Measurements from ENCODE around the gene AAK1. TPM values are rescaled to one million over a fixed set of nuclear protein-coding genes. Genes with fewer than 3 reads are reported as not detected.

The AAK1 gene
- total RNA-seq, 2 experiments from 2014 or later: 115 to 121 TPM

DNA sequence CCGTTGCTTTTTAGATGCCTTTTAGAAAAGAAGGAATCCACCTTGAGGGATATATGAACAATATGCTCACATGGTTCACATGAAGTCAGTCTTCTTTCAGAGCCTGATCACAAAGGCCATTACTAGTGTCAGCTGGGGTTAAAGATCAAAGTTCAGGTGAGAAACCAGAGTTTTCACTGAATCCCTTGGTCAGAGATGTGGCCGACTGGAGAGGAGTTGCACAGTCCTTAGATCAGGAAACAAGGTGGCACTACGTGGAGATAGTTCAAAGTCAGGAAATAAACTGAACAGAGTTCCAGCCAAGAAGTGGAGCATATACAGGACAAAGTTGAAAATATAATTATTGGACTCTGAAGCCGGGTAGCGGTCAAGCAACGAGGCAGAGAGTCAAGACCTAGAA lies 54.6 kb downstream of the AAK1 start:
- peaks cover 16% of the 10 kb centered on the region for H3K36me3 Mint-ChIP-seq (ENCODE audit: low read depth)
- no peak for DNase-seq
- no peaks in the 10 kb centered on the region for H3K9me3 Mint-ChIP-seq
- no peak overlapping the region for H3K27ac Mint-ChIP-seq
- CTCF ChIA-PET: interaction anchor here (1.2 to 1.8 kb wide), 2 partner anchors 10 to 23 kb away, joined by 5 to 13 read pairs; no protein-coding TSS in a partner anchor
- peaks cover 64% of the 10 kb centered on the region for H3K4me1 Mint-ChIP-seq
- POLR2A ChIA-PET: interaction anchor here (1.0 kb wide), 1 partner anchor 19 kb away, joined by 3 read pairs; no protein-coding TSS in a partner anchor
- H3K27me3 Mint-ChIP-seq: no peaks in the 10 kb centered on the region
- no peak overlapping the region for H3K4me3 Mint-ChIP-seq

DNA sequence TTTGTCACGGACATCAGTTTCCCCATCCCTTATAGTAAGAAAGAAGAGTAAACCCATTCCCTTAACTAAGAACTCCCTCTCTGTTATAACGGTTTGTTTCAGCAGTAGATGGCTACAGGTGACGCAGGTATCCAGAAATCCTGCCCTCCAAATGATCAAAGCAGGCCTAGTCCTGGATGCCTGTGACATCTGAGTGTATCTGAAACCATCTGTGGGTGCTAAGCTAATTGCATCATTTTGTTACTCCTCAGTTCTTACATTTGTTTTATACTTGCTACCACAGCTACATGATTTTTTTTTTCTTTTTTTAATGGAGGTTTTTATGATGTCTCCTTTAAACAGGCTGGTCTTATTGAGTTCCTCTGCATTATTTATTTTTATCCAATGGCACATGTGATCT lies 55.1 kb downstream of the AAK1 start:
- Mint-ChIP-seq H3K36me3 (ENCODE audit: low read depth) (peaks cover 17% of the 10 kb centered on the region), H3K9me3 (no peaks in the 10 kb centered on the region), H3K27ac (no peak overlapping the region), H3K4me1 (peaks cover 66% of the 10 kb centered on the region), H3K27me3 (no peaks in the 10 kb centered on the region), H3K4me3 (no peak overlapping the region)
- POLR2A ChIA-PET: interaction anchor here (1.0 kb wide), 1 partner anchor 19 kb away, joined by 3 read pairs; no protein-coding TSS in a partner anchor
- DNase-seq: no peak
- CTCF ChIA-PET: interaction anchor here (1.2 to 1.8 kb wide), 2 partner anchors 11 to 23 kb away, joined by 5 to 13 read pairs; no protein-coding TSS in a partner anchor

DNA sequence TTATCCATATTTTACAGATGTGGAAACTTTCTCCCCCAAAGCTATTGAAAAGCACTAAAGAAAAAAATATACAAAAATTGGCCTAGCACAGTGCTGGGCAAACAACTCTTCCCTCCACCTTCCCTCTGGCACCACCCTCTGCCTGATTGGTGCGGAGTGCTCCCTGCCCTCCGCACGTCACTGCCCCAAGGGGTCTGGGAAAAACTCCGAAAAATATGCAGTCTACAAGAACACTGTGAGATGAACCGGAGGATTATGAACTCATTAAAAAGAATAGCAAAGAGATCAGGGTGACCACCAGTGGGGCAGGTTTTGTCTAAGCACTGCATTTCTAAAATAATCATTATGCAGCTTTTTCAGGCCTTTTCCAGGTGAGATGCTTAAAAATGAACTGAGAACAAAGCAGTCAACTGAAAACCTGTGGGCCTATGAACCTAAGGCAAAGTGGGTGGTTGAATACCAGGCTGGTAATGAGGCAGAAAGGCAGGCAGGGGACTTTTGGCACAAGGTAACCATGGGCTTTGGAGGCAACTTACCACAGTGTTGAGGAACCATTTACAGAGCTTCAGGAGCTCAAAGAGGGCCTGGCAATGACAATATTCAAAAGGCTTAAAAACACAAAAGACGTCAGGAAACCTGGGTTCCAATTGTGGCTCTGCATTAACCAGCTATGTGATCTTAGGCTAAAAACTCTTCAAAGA lies 57.5 kb downstream of the AAK1 start:
- no peak for DNase-seq
- no peak overlapping the region for H3K27ac Mint-ChIP-seq
- H3K4me1 Mint-ChIP-seq: peaks cover 74% of the 10 kb centered on the region
- POLR2A ChIA-PET: interaction anchor here (0.9 to 1.3 kb wide), 3 partner anchors 9 to 58 kb away, joined by 4 to 6 read pairs (median 4); partner anchors contain the start of gene AAK1
- H3K9me3 Mint-ChIP-seq: no peaks in the 10 kb centered on the region
- peaks cover 13% of the 10 kb centered on the region for H3K36me3 Mint-ChIP-seq (ENCODE audit: low read depth)
- H3K27me3 Mint-ChIP-seq: no peaks in the 10 kb centered on the region
- CTCF ChIA-PET: interaction anchor here (0.8 kb wide), 1 partner anchor 17 kb away, joined by 3 read pairs; no protein-coding TSS in a partner anchor
- no peak overlapping the region for H3K4me3 Mint-ChIP-seq

DNA sequence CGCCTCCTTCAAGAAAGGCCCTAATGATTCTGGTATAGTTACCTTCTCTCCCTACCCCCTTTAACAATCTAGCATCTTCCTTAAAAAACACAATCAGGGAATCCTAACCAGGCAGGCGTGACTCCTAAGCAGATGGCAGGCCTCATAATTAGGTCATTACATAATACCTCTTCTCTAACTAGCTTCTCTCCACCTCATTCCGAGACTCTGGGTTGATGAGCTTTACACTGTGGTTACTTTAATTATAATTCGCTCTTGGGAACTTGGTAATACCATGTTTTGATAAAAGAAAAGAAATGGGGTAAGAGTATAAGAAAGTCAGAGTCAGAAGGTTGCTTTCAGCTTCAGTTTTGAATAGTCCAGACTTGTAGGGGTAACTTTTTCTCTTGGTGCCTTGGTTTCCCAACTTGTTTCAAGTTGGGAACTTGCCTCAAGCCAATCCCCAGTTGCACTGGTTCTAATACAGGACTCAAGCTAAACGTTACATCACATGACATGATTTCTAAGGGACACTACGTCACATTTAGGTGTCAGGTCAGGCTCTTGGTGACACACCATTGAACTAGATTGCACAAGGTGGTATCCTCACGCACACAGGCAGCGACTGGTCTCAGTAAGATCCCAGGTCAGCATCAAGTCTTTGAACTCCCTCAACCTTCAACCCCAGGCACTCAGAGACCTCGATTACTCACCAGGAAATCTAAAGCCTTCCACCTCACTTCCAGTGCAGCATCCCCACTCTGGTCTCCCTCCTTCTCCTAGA lies 59.2 kb downstream of the AAK1 start:
- DNase-seq: no peak
- ChIA-PET CTCF (interaction anchor here (0.9 to 4.1 kb wide), 4 partner anchors 19 to 141 kb away, joined by 3 to 50 read pairs (median 10); no protein-coding TSS in a partner anchor), POLR2A (interaction anchor here (0.7 to 2.0 kb wide), 5 partner anchors 11 to 60 kb away, joined by 3 to 11 read pairs (median 5); partner anchors contain the start of gene AAK1)
- no peak overlapping the region for H3K4me3 Mint-ChIP-seq
- H3K4me1 Mint-ChIP-seq: peaks cover 75% of the 10 kb centered on the region
- no peaks in the 10 kb centered on the region for H3K9me3 Mint-ChIP-seq
- no peak overlapping the region for H3K27ac Mint-ChIP-seq
- no peaks in the 10 kb centered on the region for H3K27me3 Mint-ChIP-seq
- peaks cover 26% of the 10 kb centered on the region for H3K36me3 Mint-ChIP-seq (ENCODE audit: low read depth)

DNA sequence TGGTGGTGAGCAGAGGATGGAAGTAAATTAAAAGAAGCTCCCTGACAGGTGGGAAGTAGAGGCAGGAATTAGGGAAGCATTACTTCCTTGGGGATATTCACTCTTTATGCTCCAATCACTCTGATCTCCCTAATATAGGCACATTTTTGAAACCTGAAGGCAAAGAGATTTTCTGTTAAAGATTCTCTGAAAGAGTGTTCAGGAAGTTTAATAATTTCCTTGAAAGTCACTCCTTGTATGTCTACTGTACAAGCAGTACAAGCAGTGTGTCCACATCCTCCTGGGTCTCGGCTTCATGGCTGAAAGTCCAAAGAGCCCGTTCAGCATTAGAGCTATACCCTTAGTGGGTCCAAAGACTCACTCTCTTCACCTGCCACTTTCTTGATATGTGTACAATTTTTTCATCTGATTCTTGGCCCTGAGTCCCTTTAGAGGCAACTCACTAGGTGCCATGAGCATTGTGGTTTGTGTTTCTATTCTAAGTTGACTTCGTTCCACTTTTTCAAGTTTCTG lies 60.2 kb downstream of the AAK1 start:
- CTCF ChIA-PET: interaction anchor here (0.6 to 4.1 kb wide), 7 partner anchors 10 to 244 kb away, joined by 3 to 50 read pairs (median 4); no protein-coding TSS in a partner anchor
- H3K4me1 Mint-ChIP-seq: peaks cover 71% of the 10 kb centered on the region
- peaks cover 27% of the 10 kb centered on the region for H3K36me3 Mint-ChIP-seq (ENCODE audit: low read depth)
- no peak overlapping the region for H3K27ac Mint-ChIP-seq
- no peak for DNase-seq
- no peaks in the 10 kb centered on the region for H3K27me3 Mint-ChIP-seq
- POLR2A ChIA-PET: interaction anchor here (0.9 to 2.0 kb wide), 4 partner anchors 9 to 61 kb away, joined by 3 to 11 read pairs (median 5); partner anchors contain the start of gene AAK1
- H3K9me3 Mint-ChIP-seq: no peaks in the 10 kb centered on the region
- H3K4me3 Mint-ChIP-seq: no peak overlapping the region

DNA sequence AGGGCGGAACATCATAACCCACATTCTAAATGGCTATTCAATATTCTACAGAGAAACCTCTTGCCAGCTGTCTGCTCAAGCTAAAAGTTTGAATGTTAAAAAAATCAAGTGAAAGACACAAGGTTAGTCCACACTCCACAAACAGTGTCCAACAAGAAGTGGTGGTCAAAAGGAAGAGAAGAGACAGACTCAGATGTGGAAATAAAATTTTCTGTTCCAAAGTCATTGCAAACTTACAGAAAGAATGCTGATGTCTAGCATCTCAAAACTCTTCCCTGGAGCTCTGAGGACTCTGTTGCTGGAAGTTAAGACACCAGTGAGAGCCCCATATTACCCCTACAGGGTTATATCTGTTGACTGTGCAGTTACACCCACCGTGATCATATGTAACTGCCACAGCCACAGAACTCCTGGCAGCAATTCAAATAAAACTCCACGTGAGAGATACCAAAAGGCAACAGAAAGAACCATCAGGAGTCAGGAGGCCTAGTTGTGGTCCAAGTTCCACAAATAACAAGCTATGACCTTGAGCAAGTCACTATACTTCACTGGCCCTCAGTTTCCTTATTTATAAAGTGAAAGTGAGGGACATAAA lies 60.9 kb downstream of the AAK1 start:
- Mint-ChIP-seq H3K27ac (no peak overlapping the region), H3K27me3 (no peaks in the 10 kb centered on the region)

DNA sequence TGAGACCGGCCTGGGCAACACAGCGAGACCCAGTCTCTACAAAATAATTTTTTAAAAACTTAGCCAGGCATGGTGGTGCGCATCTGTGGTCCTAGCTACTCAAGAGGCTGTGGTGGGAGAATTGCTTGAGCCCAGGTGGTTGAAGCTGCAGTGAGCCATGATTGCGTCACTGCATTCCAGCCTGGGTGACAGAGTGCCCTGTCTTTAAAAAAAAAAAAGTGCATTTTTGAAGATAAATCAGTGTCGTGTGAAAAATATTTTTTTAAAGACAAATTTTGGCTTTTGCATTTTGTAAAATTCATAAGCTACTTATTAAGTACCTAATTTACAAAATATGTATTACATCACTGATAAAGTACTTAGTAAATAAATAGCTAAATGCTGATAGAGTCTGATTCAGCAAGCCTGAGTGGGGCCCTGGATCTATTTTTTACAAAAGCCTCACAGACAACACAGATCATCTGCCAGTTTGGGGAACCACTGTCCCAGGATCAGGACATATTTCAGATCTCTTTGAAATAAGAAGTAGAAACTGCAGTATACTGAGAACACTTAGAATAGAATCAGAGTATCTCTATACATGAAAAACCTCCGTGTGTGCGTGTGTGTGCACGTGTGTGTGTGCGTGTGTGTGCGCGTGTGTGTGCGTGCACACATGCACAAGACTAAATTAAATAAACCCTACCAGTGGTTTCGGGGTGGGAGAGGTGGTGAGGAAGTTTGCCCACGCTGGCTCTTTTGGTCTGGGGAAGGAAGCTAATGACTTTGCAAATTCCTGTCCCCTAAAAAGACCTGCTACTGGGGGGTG lies 61.6 kb downstream of the AAK1 start:
- H3K9me3 Mint-ChIP-seq: no peaks in the 10 kb centered on the region
- POLR2A ChIA-PET: interaction anchor here (0.7 to 2.0 kb wide), 5 partner anchors 8 to 62 kb away, joined by 3 to 11 read pairs (median 3); partner anchors contain the start of gene AAK1

More for the DNA sequence above, 60.9 kb downstream of the AAK1 start:
- ChIA-PET CTCF (interaction anchor here (0.6 to 4.1 kb wide), 6 partner anchors 11 to 244 kb away, joined by 3 to 50 read pairs (median 6); no protein-coding TSS in a partner anchor), POLR2A (interaction anchor here (0.7 to 2.0 kb wide), 5 partner anchors 8 to 61 kb away, joined by 3 to 11 read pairs (median 5); partner anchors contain the start of gene AAK1)
- Mint-ChIP-seq H3K36me3 (ENCODE audit: low read depth) (peaks cover 30% of the 10 kb centered on the region), H3K4me3 (no peak overlapping the region), H3K4me1 (peaks cover 72% of the 10 kb centered on the region), H3K9me3 (no peaks in the 10 kb centered on the region)
- no peak for DNase-seq

DNA sequence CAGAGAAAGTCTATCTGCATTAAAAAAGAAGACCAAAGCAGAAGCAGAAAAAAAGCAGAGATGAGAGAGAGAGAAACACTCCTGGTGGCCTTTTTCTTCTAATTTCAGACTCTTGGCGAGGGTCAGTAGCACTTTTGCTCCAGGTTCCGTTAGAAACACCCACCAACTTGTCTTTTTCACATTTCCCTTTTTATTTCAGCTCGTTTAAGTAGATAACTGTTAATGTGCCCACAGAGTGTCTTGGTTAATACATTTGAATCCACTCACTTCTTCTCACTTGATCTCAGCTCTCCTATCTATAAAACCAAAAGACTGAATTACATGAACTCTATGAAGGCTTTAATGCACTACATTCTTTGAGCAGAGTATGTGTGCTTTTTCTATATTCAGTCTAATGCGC lies 63.1 kb downstream of the AAK1 start:
- no peak overlapping the region for H3K4me3 Mint-ChIP-seq
- peaks cover 29% of the 10 kb centered on the region for H3K36me3 Mint-ChIP-seq (ENCODE audit: low read depth)
- POLR2A ChIA-PET: interaction anchor here (1.4 kb wide), 1 partner anchor 40 kb away, joined by 3 read pairs; no protein-coding TSS in a partner anchor
- no peaks in the 10 kb centered on the region for H3K27me3 Mint-ChIP-seq
- CTCF ChIA-PET: interaction anchor here (1.0 to 3.3 kb wide), 2 partner anchors 9 to 15 kb away, joined by 3 to 14 read pairs; no protein-coding TSS in a partner anchor
- H3K27ac Mint-ChIP-seq: no peak overlapping the region
- H3K9me3 Mint-ChIP-seq: no peaks in the 10 kb centered on the region
- no peak for DNase-seq
- peaks cover 61% of the 10 kb centered on the region for H3K4me1 Mint-ChIP-seq

More for the DNA sequence above, 61.6 kb downstream of the AAK1 start:
- peak overlapping the region; percentile 5 for H3K4me3 Mint-ChIP-seq
- no peaks in the 10 kb centered on the region for H3K27me3 Mint-ChIP-seq
- H3K4me1 Mint-ChIP-seq: peaks cover 73% of the 10 kb centered on the region
- CTCF ChIA-PET: interaction anchor here (1.5 to 4.1 kb wide), 5 partner anchors 11 to 143 kb away, joined by 3 to 50 read pairs (median 9); no protein-coding TSS in a partner anchor
- peaks cover 30% of the 10 kb centered on the region for H3K36me3 Mint-ChIP-seq (ENCODE audit: low read depth)
- no peak overlapping the region for H3K27ac Mint-ChIP-seq
- no peak for DNase-seq

DNA sequence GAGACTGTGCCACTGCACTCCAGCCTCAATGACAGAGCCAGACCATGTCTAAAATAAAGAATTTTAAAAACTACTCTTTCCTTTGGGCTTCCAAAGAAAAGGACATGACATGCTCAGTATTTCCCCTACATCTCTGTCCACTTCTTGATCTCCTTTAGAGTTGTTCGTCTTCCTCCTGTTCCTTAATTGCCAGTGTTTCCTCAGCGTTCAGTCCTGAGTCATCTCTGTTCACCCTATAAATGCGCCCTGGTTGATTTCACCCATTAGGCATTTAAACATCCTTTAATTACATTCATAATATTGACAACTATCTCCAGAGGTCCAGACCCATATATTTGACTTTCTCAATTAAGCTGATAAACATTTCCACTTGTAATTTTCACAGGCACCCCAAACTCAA lies 64.0 kb downstream of the AAK1 start:
- H3K27me3 Mint-ChIP-seq: no peaks in the 10 kb centered on the region
- H3K36me3 Mint-ChIP-seq (ENCODE audit: low read depth): peaks cover 24% of the 10 kb centered on the region
- DNase-seq: no peak
- H3K4me3 Mint-ChIP-seq: no peak overlapping the region
- ChIA-PET POLR2A (interaction anchor here (1.4 kb wide), 1 partner anchor 41 kb away, joined by 3 read pairs; no protein-coding TSS in a partner anchor), CTCF (interaction anchor here (3.3 kb wide), 1 partner anchor 14 kb away, joined by 14 read pairs; no protein-coding TSS in a partner anchor)
- no peaks in the 10 kb centered on the region for H3K9me3 Mint-ChIP-seq
- H3K4me1 Mint-ChIP-seq: peaks cover 56% of the 10 kb centered on the region
- H3K27ac Mint-ChIP-seq: no peak overlapping the region

DNA sequence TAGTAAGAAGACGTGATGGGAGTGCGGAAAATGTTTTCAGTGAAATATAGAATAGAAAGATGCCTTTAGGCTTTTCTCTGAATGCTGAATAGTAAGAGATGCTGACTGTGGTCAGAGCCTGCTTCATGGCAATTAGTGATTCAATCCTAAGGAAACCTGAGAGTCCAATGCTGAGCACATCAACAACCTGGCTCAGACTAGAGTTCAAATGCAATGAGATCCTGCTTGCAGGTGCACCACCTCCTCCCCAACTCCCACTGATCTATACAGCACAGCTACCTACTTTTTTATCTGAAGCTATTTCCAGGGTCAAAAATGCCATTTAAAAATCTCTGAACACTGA lies 65.4 kb downstream of the AAK1 start:
- Mint-ChIP-seq H3K4me3 (no peak overlapping the region), H3K4me1 (peaks cover 44% of the 10 kb centered on the region), H3K9me3 (no peaks in the 10 kb centered on the region), H3K36me3 (ENCODE audit: low read depth) (peaks cover 20% of the 10 kb centered on the region), H3K27ac (no peak overlapping the region), H3K27me3 (no peaks in the 10 kb centered on the region)
- DNase-seq: no peak
- ChIA-PET CTCF (interaction anchor here (3.3 kb wide), 1 partner anchor 13 kb away, joined by 14 read pairs; no protein-coding TSS in a partner anchor), POLR2A (no interaction called here)

DNA sequence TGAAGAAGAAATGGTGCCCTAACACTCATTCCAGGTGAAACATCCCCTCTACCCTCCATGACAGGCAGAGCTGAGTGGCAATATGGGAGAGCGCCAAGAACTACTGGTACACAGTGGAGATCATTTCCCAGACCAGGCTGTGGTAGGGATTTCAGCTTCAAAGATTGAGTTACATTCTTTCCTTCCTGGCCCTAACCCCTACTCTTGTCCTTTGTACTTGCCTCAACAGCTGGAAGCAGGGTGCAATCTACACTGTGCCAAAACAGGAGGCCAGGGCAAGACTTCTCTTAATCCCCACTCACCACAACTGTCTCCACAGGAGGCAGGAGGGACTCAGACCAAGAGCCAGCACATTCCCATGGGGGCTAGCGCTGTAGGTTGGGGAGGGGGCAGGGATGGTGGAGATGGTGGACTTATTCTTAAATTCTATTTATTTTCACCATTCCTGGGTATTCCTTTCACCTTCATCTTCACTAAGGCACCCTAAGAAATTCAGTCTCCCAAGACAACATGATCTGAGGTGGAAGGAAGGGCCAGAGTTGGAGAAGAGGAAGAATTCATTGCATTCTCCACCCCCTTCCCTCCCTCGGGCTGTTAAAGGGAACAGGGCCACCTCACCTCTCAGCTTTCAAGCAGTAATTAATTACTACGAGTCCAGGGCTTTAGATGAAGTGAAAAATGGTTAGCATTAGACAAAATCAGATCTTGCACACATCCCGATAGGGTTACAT lies 65.9 kb downstream of the AAK1 start:
- peaks cover 24% of the 10 kb centered on the region for H3K36me3 Mint-ChIP-seq (ENCODE audit: low read depth)
- peaks cover 44% of the 10 kb centered on the region for H3K4me1 Mint-ChIP-seq
- H3K27ac Mint-ChIP-seq: no peak overlapping the region
- H3K27me3 Mint-ChIP-seq: no peaks in the 10 kb centered on the region
- no peak overlapping the region for H3K4me3 Mint-ChIP-seq
- no peak for DNase-seq
- H3K9me3 Mint-ChIP-seq: no peaks in the 10 kb centered on the region
- ChIA-PET POLR2A (no interaction called here), CTCF (interaction anchor here (2.1 kb wide), 1 partner anchor 12 kb away, joined by 21 read pairs; no protein-coding TSS in a partner anchor)

Data from activated CD4-positive, alpha-beta memory T cell treated with anti-CD3 and anti-CD28 coated beads, Interleukin-2, amount 10 ng/mL, durations not matched to agents 7 days and 5 days (primary cell).